ENCODE measurements around the gene TTC16. TPM values are rescaled to one million over a fixed set of nuclear protein-coding genes. Genes with fewer than 3 reads are reported as not detected.
A peak's percentile ranks its signal among the peaks of the same experiment; 100 is the strongest.
"Not testable (repeated sequence)": the region's sequence is repeated elsewhere in the genome, so short reads cannot be mapped to it uniquely, and the experiment has no call there.

TTC16 gene
- total RNA-seq, 6 experiments from 2014 or later: 0.05 to 0.12 TPM; not detected in 4

- Histone ChIP-seq H3K4me1 (no peaks in the 10 kb centered on the region), H3K27me3 (no peaks in the 10 kb centered on the region), H3K4me3 (no peak overlapping the region), H3K27ac (peak overlapping the region in 1 of 3 donors; percentile 33), H3K9me3 (no peaks in the 10 kb centered on the region), H3K36me3 (no peaks in the 10 kb centered on the region)
- peak in 1 of 3 donors; percentile 55 for DNase-seq
- TF ChIP-seq POLR2A (IDR thresholded peaks at IDR 0.05) (no peak), CTCF (IDR thresholded peaks at IDR 0.05) (no peak)
- 100% methylated on average over 1 of the region's 20 CpGs for WGBS (ENCODE audit: insufficient coverage, low coverage, low lambda C conversion rate, missing lambda C conversion rate)
- ATAC-seq: no peak
- intact Hi-C loops (cut with DNase I): loop anchor here in 1 of 2 donors (2.0 kb wide), 1 partner anchor 40 kb away; no protein-coding TSS in a partner anchor
Measured at GRCh38 chr9:127780126-127780885, 64.4 kb downstream of the TTC16 start.

- intact Hi-C loops (cut with DNase I): loop anchor here in 1 of 2 donors (2.0 kb wide), 1 partner anchor 40 kb away; no protein-coding TSS in a partner anchor
- not testable (repeated sequence) for ATAC-seq, H3K4me3 ChIP-seq, DNase-seq, H3K4me1 ChIP-seq, H3K9me3 ChIP-seq, H3K27me3 ChIP-seq, H3K36me3 ChIP-seq
- 44% methylated on average over 3 of the region's 9 CpGs for WGBS (ENCODE audit: insufficient coverage, low coverage, low lambda C conversion rate, missing lambda C conversion rate)
- peak overlapping the region in 1 of 3 donors; percentile 33 for H3K27ac ChIP-seq
Measured at GRCh38 chr9:127780909-127781308, 65.0 kb downstream of the TTC16 start.

Other genes starting within 250 kb of the TTC16 start
- 10 to 100 TPM in 1 of 6 experiments, 1 to 10 TPM in 5; 1.8 to 13.5 (median 4.1) TPM for gene STXBP1, start 103.8 kb upstream of the TTC16 start, total RNA-seq
- gene CFAP157, start 9.1 kb upstream of the TTC16 start, total RNA-seq: under 1 TPM in 1 of 6 experiments, not detected in 5; 0.10 TPM
- 10 to 100 TPM in 2 of 6 experiments, 1 to 10 TPM in 4; 4.8 to 21.2 (median 6.8) TPM for gene PTRH1, start 416 bp upstream of the TTC16 start, total RNA-seq
- 10 to 100 TPM in 2 of 6 experiments, 1 to 10 TPM in 4; 6.1 to 15.3 (median 7.7) TPM for gene TOR2A, start 19.2 kb downstream of the TTC16 start, total RNA-seq
- 1 to 10 TPM; 1.7 to 5.6 (median 2.7) TPM for gene SH2D3C, start 62.6 kb downstream of the TTC16 start, total RNA-seq
- gene CDK9, start 70.0 kb downstream of the TTC16 start, total RNA-seq: 100 to 1,000 TPM in 1 of 6 experiments, 10 to 100 TPM in 5; 49.4 to 107 (median 54.5) TPM
- gene FPGS, start 86.8 kb downstream of the TTC16 start, total RNA-seq: 10 to 100 TPM; 44.3 to 68.5 (median 56.9) TPM
- gene ENG, start 138.6 kb downstream of the TTC16 start, total RNA-seq: 10 to 100 TPM; 27.4 to 90.1 (median 54.1) TPM
- gene AK1, start 161.6 kb downstream of the TTC16 start, total RNA-seq: 10 to 100 TPM; 31.4 to 78.6 (median 51.7) TPM
- gene ST6GALNAC6, start 183.5 kb downstream of the TTC16 start, total RNA-seq: 10 to 100 TPM; 22.5 to 40.3 (median 29.8) TPM
- gene ST6GALNAC4, start 201.0 kb downstream of the TTC16 start, total RNA-seq: 10 to 100 TPM in 3 of 6 experiments, 1 to 10 TPM in 3; 3.2 to 23.8 (median 11.2) TPM
- under 1 TPM in 3 of 6 experiments, not detected in 3; 0.58 to 0.81 (median 0.70) TPM for gene PIP5KL1, start 214.7 kb downstream of the TTC16 start, total RNA-seq
- 10 to 100 TPM; 10.6 to 19.1 (median 13.9) TPM for gene DPM2, start 221.8 kb downstream of the TTC16 start, total RNA-seq